HG02970 (cell line): Measurements from ENCODE around the gene ZPBP2.
"Not testable (repeated sequence)": the region's sequence is repeated elsewhere in the genome, so short reads cannot be mapped to it uniquely, and the experiment has no call there.

Source experiments
- ATAC-seq: cut with Tn5 transposase; IDR thresholded peaks from one replicate; pipeline ENCODE4 v1.9.1; 2021; ENCODE audit warnings: mild to moderate bottlenecking, moderate library complexity, moderate number of reproducible peaks; ENCODE audit not compliant: unreplicated experiment, low FRiP score

ZPBP2 gene

GRCh38 chr17:39854909-39855308 lies 13.1 kb upstream of the ZPBP2 start:
- no peak for ATAC-seq

- ATAC-seq = not testable (repeated sequence)
These were observed 11.9 kb upstream of the ZPBP2 start for GRCh38 chr17:39855911-39856649.

- ATAC-seq = no peak
These were observed 6.8 kb upstream of the ZPBP2 start for GRCh38 chr17:39861235-39861634.

GRCh38 chr17:39863244-39863917 lies 4.6 kb upstream of the ZPBP2 start:
- no peak for ATAC-seq

GRCh38 chr17:39863918-39864746 lies 3.9 kb upstream of the ZPBP2 start, which contains the start of gene IKZF3:
Gene IKZF3, minus strand, starts transcription at chr17:39864312. Its CDS starts 186 bp downstream, at chr17:39864126.
- peak; percentile 53 for ATAC-seq

- ATAC-seq = no peak
These were observed 1.8 kb upstream of the ZPBP2 start for GRCh38 chr17:39866013-39866730.

GRCh38 chr17:39867084-39867879 lies 720 bp upstream of the ZPBP2 start:
- peak; percentile 42 for ATAC-seq

- ATAC-seq = no peak
These were observed 546 bp downstream of the ZPBP2 start for GRCh38 chr17:39868554-39868942.

- ATAC-seq = no peak
These were observed 2.8 kb downstream of the ZPBP2 start for GRCh38 chr17:39870776-39871175.

GRCh38 chr17:39871801-39872200 lies 3.8 kb downstream of the ZPBP2 start:
- no peak for ATAC-seq

- no peak for ATAC-seq
These were observed 4.7 kb downstream of the ZPBP2 start for GRCh38 chr17:39872751-39873150.

GRCh38 chr17:39886102-39886501 lies 18.1 kb downstream of the ZPBP2 start:
- not testable (repeated sequence) for ATAC-seq

- no peak for ATAC-seq
These were observed 19.1 kb downstream of the ZPBP2 start for GRCh38 chr17:39887078-39887477.

GRCh38 chr17:39889200-39889599 lies 21.2 kb downstream of the ZPBP2 start:
- no peak for ATAC-seq

GRCh38 chr17:39894681-39895376 lies 26.8 kb downstream of the ZPBP2 start:
- ATAC-seq = no peak

- no peak for ATAC-seq
These were observed 30.1 kb downstream of the ZPBP2 start for GRCh38 chr17:39898088-39898487.

GRCh38 chr17:39899215-39899614 lies 31.2 kb downstream of the ZPBP2 start:
- no peak for ATAC-seq

- not testable (repeated sequence) for ATAC-seq
These were observed 34.0 kb downstream of the ZPBP2 start for GRCh38 chr17:39902027-39902426.
